GM19238 (cell line): ENCODE results near the gene BCL6B.

ENCODE experiments used
- DNase-seq: peaks from one replicate; pipeline ENCODE4 v3.0.0; 2011; ENCODE audit warnings: low spot score; ENCODE audit not compliant: insufficient read length

Gene BCL6B

DNA sequence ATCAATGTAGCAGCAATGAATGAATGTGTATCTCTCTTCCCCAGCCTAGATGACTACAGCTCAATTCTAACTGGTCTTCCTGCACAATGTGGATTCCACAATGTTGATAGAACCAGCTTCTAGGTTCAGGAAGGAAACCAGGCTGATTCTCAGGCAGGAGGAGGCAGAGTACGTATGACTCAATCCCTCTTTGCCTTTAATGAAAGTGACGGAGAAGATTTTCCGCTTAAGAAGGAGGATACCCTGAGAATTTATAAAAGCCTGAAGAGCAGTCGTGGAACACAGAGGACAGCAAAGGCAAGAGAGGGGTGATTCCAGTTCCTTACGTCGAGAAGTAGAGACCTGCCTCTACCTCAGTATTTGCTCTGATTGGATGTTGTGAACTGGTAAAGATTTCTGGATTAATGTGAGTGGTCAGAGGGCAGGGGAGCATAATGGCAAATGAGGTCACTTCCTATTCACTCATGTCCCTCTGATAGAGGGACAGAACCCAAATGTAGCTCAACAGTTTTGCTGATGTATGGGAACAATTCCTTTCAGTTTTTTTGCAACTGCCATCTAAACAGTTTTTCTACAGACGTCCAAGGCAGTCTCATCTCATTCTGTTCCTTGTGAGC is 36.1 kb downstream of the BCL6B start:
- DNase-seq: no peak

DNA sequence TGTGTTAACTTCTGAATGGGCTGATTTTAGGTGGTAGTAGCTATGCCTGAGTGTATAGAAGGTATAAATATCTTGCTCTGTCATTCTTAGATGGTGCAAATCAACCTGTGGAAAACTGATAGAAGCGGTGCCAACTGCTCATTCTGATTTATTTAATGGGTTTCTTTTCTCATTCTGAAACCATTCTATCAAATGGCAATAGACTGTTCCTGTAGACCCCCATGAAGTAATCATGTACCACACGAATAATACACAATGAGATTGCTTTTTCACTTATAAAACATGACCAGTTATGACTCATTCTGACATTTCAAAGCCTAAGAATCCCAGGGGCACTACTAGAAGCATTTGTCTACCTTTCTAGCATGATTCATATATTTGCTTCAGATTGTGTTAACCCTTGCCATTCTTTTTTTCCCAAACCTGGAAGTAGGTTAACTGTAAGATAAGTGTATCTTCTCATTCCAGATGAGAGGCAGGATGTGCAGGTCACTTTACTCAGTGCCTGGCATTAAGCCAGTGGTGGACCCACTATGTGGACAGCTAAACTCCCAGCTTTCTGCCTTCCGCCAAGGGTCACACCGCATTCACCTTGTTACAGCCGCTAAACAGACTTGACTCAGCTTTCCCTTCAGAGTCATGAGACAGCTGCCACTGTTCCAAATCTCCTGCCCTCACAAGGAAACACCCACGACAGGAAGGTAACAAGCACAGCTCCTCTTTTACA is 37.5 kb downstream of the BCL6B start:
- no peak for DNase-seq

DNA sequence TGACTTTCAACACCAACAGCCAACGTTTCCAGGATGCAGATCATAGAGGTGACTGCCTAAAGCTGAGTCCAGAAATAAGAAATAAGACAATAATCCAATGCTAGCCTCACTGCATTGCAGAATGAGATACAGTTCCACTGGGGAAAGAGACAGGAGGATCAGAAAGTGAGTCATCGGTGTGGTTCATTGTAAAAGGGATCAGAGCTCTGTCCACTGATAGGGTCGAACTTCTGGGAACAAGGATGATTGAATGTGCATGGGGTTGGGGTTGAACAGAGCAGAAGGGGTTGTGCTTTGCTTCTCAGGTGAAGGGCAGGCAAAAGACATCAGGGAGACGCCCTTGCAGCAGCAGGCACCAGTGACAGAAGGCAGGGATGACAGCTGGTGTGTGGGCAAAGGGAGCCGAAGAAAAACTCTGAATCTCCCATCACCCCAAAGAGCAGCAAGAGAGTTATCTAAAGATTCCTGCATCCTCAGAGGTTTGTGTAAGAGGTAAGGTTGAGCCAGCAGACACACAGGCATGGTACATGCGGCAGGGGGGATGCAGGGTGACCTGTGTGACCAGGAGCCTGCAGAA is 40.8 kb downstream of the BCL6B start:
- DNase-seq: no peak

DNA sequence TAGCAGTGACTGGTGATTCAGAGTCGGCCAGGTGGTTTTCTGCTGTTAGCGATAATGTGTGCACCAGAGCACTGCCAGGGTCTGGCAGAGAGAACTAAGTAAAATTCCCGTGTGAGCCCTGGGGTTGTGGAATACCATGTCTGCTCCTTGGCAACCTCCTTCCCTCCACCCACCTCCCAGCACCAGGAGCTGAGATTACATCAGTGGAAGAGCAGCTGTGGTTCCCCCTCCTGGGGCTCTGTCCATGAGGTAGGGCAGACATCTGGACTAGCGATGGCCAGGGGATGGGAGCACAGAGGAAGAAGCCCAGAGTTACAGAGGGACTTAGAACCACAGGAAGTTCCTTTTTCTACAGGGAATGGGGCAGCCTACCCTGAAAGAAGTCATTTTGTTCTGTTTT is 41.4 kb downstream of the BCL6B start:
- no peak for DNase-seq

DNA sequence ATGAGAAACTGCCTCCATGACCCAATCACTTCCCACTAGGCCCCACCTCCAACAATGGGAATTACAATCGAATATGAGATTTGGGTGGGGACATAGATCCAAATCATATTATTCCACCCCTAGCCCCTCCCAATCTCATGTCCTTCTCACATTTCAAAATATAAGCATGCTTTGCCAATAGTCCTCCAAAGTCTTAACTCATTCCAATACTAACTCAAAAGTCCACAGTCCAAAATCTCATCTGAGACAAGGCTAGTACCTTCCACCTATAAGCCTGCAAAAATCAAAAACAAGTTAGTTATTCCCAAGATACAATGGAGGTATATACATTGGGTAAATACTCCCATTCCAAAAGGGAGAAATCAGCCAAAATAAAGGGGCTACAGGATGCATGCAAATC is 44.3 kb downstream of the BCL6B start:
- DNase-seq: no peak

DNA sequence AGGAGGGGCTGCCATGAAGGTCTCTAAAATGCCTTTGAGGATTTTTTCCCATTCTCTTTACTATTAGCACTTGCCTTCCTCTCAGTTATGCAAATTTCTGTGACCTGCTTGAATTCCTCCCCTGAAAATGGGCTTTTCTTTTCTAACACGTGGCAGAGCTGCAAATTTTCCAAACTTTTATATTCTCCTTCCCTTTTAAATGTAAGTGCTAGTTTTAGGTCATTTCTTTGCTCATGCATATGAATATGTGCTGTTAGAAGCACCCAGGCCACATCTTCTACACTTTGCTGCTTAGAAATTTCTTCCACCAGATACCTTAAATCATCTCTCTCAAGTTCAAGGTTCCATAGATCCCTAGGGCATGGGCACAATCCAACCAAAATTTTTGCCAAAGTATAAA is 45.4 kb downstream of the BCL6B start:
- DNase-seq: no peak

DNA sequence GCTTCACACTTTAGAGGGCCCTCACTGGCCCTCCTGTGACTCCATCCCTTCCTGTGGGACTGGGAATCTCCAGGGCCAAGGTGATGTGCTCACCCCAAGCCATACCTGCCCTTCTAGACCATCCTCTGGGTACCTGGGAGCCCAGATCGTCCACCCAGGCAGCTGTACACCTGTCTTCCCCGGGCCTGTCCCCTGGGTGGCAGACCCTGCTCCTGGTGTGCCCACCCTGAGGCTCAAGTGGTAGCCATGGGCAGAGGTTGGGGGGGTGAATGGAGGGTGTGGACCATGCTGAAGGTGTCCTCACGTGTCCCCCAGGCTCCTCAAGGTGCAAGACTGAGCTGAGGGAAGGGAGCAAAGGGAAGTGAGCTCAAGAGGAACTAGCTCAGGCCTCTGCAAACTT is 47.9 kb downstream of the BCL6B start:
- DNase-seq: no peak

DNA sequence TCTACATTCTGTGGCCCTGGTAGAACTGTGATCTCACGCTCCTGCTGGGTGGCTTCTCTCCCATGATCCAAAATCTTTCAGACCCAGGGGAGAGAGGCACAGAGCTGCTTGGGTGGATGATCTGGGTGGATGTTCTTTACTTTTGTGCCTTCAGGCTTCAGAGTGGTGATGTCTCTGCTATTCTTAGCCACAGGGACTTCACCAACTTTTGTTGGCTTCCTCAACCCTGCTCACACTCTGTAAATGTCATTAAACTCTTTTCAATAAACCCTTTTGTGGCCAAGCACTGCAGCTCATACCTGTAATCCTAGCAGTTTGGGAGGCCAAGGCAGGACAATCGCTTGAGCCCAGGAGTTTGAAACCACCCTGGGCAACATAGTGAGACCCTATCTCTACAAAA is 49.6 kb downstream of the BCL6B start:
- no peak for DNase-seq

DNA sequence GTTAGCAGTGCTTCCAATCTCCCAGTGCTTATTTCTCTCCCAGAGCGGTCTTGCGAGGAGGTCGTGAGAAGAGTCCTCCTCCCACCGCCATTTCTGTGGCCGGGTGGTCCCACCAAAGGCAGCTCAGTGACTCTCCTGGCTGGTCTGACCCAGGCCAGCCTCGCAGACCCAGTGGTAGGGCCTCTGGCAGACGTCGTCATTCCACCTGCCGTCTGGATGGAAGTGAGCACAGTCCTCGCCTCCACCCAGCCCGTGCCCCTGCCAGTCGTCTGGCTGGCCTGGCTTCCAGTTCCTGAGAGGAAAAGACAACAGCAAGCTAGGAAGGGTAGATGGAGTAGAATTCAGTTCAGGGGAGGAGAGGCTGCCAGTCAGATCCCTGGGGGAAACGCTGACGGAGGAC is 52.1 kb downstream of the BCL6B start:
- no peak for DNase-seq

DNA sequence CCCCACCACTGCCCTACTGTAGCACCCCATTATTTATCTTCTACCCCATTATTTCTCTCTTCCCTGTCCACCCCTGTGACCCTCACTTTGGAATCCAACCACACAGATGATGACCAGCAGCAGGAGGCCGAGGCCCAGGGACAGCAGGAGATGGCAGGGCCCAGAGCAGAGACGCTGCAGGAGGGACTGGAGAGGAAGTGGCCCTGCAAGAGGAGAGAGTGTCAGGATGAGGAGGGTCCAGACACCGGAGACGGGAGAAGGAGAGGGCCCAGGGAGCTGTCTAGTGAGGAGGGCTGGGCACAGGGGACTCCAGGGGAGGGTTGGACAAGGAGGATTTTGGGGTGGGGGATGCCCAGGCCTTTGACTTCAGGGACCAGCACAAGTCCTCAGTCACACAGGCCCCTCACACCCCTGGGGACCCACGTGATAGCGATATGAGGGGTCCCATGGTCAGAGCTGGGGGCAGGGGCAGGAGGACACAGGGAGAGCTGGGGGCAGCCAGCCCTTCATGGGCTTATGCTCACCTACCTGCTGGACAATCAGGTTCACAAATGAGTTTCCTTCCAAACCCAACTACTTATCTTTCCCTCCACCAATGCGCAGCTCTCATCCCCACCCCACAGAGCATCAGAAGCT is 55.2 kb downstream of the BCL6B start:
- no peak for DNase-seq

DNA sequence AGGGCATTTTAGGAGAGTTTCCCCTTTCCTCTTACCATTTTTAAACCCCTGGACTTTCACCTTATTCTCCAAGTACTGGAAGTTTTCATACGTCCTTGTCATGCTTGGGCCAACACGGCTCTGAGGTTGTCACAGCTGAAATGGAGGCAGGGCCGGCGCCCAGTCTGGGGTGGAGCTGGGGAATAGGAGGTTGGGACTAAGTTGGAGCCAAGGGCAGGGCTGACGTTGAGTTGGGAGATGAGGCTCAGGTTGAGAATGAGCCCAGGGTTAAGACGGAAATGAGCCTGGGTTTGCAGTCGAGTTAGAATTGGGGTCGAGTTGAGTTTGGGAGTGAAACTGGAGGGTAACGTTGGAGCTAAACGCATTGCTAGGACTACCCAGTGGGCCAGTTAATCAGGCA is 55.9 kb downstream of the BCL6B start:
- DNase-seq: no peak
